Measurements from ENCODE around the gene SLC34A1.
A peak's percentile ranks its signal among the peaks of the same experiment; 100 is the strongest.

SLC34A1 gene

GRCh38 chr5:177385720-177386119, 1.5 kb downstream of the SLC34A1 start:
- H3K36me3 Mint-ChIP-seq, result no peaks in the 10 kb centered on the region
- peaks cover 38% of the 10 kb centered on the region for H3K27me3 Mint-ChIP-seq
- no peak overlapping the region for H3K4me3 Mint-ChIP-seq
- no peak for ATAC-seq
- H3K4me1 Mint-ChIP-seq, result peaks cover 37% of the 10 kb centered on the region
- H3K27ac Mint-ChIP-seq, result no peak overlapping the region
- no peaks in the 10 kb centered on the region for H3K9me3 Mint-ChIP-seq

GRCh38 chr5:177386542-177386941, 2.3 kb downstream of the SLC34A1 start:
- Mint-ChIP-seq H3K9me3 (no peaks in the 10 kb centered on the region), H3K4me1 (peaks cover 45% of the 10 kb centered on the region), H3K4me3 (no peak overlapping the region), H3K27me3 (peaks cover 38% of the 10 kb centered on the region), H3K36me3 (no peaks in the 10 kb centered on the region), H3K27ac (no peak overlapping the region)
- no peak for ATAC-seq

- no peak for ATAC-seq
- Mint-ChIP-seq H3K4me3 (no peak overlapping the region), H3K9me3 (no peaks in the 10 kb centered on the region), H3K4me1 (peaks cover 42% of the 10 kb centered on the region), H3K36me3 (no peaks in the 10 kb centered on the region), H3K27ac (no peak overlapping the region), H3K27me3 (peaks cover 33% of the 10 kb centered on the region)
Measured at GRCh38 chr5:177387405-177387804, 3.2 kb downstream of the SLC34A1 start.

- Mint-ChIP-seq H3K27me3 (peaks cover 24% of the 10 kb centered on the region), H3K9me3 (no peaks in the 10 kb centered on the region), H3K4me1 (peaks cover 46% of the 10 kb centered on the region), H3K36me3 (no peaks in the 10 kb centered on the region), H3K27ac (peak overlapping the region; percentile 57), H3K4me3 (no peak overlapping the region)
- ATAC-seq, result no peak
Measured at GRCh38 chr5:177388521-177389052, 4.4 kb downstream of the SLC34A1 start.

- H3K36me3 Mint-ChIP-seq, result no peaks in the 10 kb centered on the region
- ATAC-seq, result peak; percentile 58
- H3K4me1 Mint-ChIP-seq, result peaks cover 46% of the 10 kb centered on the region
- peak overlapping the region; percentile 3 for H3K4me3 Mint-ChIP-seq
- H3K27me3 Mint-ChIP-seq, result peaks cover 17% of the 10 kb centered on the region
- no peaks in the 10 kb centered on the region for H3K9me3 Mint-ChIP-seq
- H3K27ac Mint-ChIP-seq, result peak overlapping the region; percentile 57
Measured at GRCh38 chr5:177389241-177390169, 5.3 kb downstream of the SLC34A1 start.

- peak; percentile 79 for ATAC-seq
- Mint-ChIP-seq H3K4me3 (no peak overlapping the region), H3K9me3 (no peaks in the 10 kb centered on the region), H3K36me3 (no peaks in the 10 kb centered on the region), H3K27ac (peak overlapping the region; percentile 57), H3K27me3 (peaks cover 7% of the 10 kb centered on the region), H3K4me1 (peaks cover 46% of the 10 kb centered on the region)
Measured at GRCh38 chr5:177390363-177391300, 6.4 kb downstream of the SLC34A1 start.

GRCh38 chr5:177392765-177393164, 8.5 kb downstream of the SLC34A1 start:
- Mint-ChIP-seq H3K27ac (peak overlapping the region; percentile 56), H3K4me3 (no peak overlapping the region), H3K36me3 (no peaks in the 10 kb centered on the region), H3K27me3 (no peaks in the 10 kb centered on the region), H3K4me1 (peaks cover 46% of the 10 kb centered on the region), H3K9me3 (no peaks in the 10 kb centered on the region)
- ATAC-seq, result no peak

- ATAC-seq, result no peak
- no peak overlapping the region for H3K4me3 Mint-ChIP-seq
- no peaks in the 10 kb centered on the region for H3K36me3 Mint-ChIP-seq
- H3K9me3 Mint-ChIP-seq, result no peaks in the 10 kb centered on the region
- H3K27me3 Mint-ChIP-seq, result no peaks in the 10 kb centered on the region
- H3K27ac Mint-ChIP-seq, result peak overlapping the region; percentile 56
- H3K4me1 Mint-ChIP-seq, result peaks cover 41% of the 10 kb centered on the region
Measured at GRCh38 chr5:177393206-177393765, 9.1 kb downstream of the SLC34A1 start.

DNA sequence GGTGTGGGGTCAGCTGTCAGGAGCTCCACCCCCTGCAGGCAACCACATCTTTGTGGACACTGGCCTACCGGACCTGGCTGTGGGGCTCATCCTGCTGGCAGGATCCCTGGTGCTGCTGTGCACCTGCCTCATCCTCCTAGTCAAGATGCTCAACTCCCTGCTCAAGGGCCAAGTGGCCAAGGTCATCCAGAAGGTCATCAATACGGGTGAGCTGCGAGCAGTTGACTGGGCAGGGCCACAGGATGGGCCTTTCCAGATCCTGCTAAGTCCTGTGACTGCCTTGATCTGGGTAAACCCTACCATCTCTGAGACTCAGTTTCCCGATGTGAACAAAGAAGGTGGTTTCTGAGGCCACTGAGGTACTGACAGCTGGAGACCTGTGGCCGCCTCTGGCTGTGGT, 9.8 kb downstream of the SLC34A1 start:
- no peak for ATAC-seq
- no peaks in the 10 kb centered on the region for H3K27me3 Mint-ChIP-seq
- H3K4me1 Mint-ChIP-seq, result peaks cover 34% of the 10 kb centered on the region
- H3K27ac Mint-ChIP-seq, result no peak overlapping the region
- H3K4me3 Mint-ChIP-seq, result no peak overlapping the region
- no peaks in the 10 kb centered on the region for H3K36me3 Mint-ChIP-seq
- no peaks in the 10 kb centered on the region for H3K9me3 Mint-ChIP-seq

- no peaks in the 10 kb centered on the region for H3K36me3 Mint-ChIP-seq
- no peak overlapping the region for H3K27ac Mint-ChIP-seq
- H3K4me1 Mint-ChIP-seq, result peaks cover 13% of the 10 kb centered on the region
- no peaks in the 10 kb centered on the region for H3K9me3 Mint-ChIP-seq
- H3K4me3 Mint-ChIP-seq, result no peak overlapping the region
- H3K27me3 Mint-ChIP-seq, result peaks cover 2% of the 10 kb centered on the region
- no peak for ATAC-seq
Measured at GRCh38 chr5:177396078-177396477, 11.8 kb downstream of the SLC34A1 start.

DNA sequence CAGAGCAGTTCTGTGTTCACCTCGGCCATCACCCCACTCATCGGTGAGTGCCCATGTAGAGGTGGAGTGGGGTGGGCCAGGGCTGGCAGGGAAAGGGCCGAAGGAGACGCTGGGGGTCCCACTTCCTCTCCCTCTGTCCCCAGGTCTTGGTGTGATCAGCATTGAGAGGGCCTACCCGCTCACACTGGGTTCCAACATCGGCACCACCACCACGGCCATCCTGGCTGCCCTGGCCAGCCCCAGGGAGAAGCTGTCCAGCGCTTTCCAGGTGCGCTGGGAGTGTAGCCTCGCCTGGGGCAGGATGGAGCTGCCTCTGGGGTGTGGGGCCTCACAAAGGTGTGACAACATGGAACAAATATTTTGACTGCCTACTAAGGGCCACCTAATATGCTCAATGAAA, 12.6 kb downstream of the SLC34A1 start:
- H3K4me3 Mint-ChIP-seq, result no peak overlapping the region
- ATAC-seq, result no peak
- peaks cover 9% of the 10 kb centered on the region for H3K27me3 Mint-ChIP-seq
- H3K4me1 Mint-ChIP-seq, result peaks cover 13% of the 10 kb centered on the region
- H3K27ac Mint-ChIP-seq, result no peak overlapping the region
- H3K36me3 Mint-ChIP-seq, result no peaks in the 10 kb centered on the region
- no peaks in the 10 kb centered on the region for H3K9me3 Mint-ChIP-seq

GRCh38 chr5:177397875-177398390, 13.7 kb downstream of the SLC34A1 start:
- ATAC-seq, result no peak
- H3K4me1 Mint-ChIP-seq, result peaks cover 18% of the 10 kb centered on the region

GRCh38 chr5:177399997-177400868, 16.0 kb downstream of the SLC34A1 start, which contains the start of gene PFN3:
TSS of gene PFN3 (minus strand) at chr5:177400661. CDS start at chr5:177400576, 85 bp downstream.
- H3K9me3 Mint-ChIP-seq, result no peaks in the 10 kb centered on the region
- peaks cover 31% of the 10 kb centered on the region for H3K4me1 Mint-ChIP-seq
- ATAC-seq, result no peak
- no peak within 1 kb of the TSS for H3K27ac Mint-ChIP-seq
- peaks cover 27% of the 10 kb centered on the region for H3K27me3 Mint-ChIP-seq
- H3K4me3 Mint-ChIP-seq, result no peak within 1 kb of the TSS
- H3K36me3 Mint-ChIP-seq, result no peaks in the 10 kb centered on the region

More at GRCh38 chr5:177397875-177398390, 13.7 kb downstream of the SLC34A1 start:
- Mint-ChIP-seq H3K4me3 (no peak overlapping the region), H3K9me3 (no peaks in the 10 kb centered on the region), H3K27me3 (peaks cover 20% of the 10 kb centered on the region), H3K27ac (no peak overlapping the region), H3K36me3 (no peaks in the 10 kb centered on the region)

All from stimulated activated memory B cell treated with anti-CD40 and anti-IgM and Interleukin-4, amounts not matched to agents 10 μg/mL and 1 μg/mL and 100 μg/mL, for 72 hours (primary cell).